Stimulated activated naive CD8-positive, alpha-beta T cell treated with anti-CD3 and anti-CD28 coated beads, Interleukin-15, amount 100 ng/mL, for 72 hours (primary cell): Measurements from ENCODE around the gene MGST2.
"Not testable (repeated sequence)": the region's sequence is repeated elsewhere in the genome, so short reads cannot be mapped to it uniquely, and the experiment has no call there.

Source experiments
- ATAC-seq: fragments of 150-1000 bp; cut with Tn5 transposase; 2 replicates; pipeline ENCODE4 v1.10.0; 2021; ENCODE audit warnings: mild to moderate bottlenecking, moderate library complexity
- DNase-seq, 2 donors: peaks; one replicate each; pipeline ENCODE4 v3.0.0; 2021 to 2022
- H3K27ac Mint-ChIP-seq, 2 donors: one replicate each; pipeline ENCODE4 v1.8.0; 2022; ENCODE audit warnings: mild to moderate bottlenecking in 2 of 2, mixed read lengths in 2 of 2, moderate library complexity in 2 of 2
- H3K27me3 Mint-ChIP-seq: one replicate; pipeline ENCODE4 v1.8.0; 2022; ENCODE audit warnings: mixed read lengths
- H3K4me1 Mint-ChIP-seq: one replicate; pipeline ENCODE4 v1.8.0; 2022; ENCODE audit warnings: mild to moderate bottlenecking, mixed read lengths
- H3K4me3 Mint-ChIP-seq, 2 donors: one replicate each; pipeline ENCODE4 v1.8.0; 2022; ENCODE audit warnings: mild to moderate bottlenecking in 2 of 2, mixed read lengths in 2 of 2, moderate library complexity in 1 of 2
- H3K9me3 Mint-ChIP-seq, 2 donors: one replicate each; pipeline ENCODE4 v1.8.0; 2022; ENCODE audit warnings: mixed read lengths in 2 of 2

The MGST2 gene

DNA sequence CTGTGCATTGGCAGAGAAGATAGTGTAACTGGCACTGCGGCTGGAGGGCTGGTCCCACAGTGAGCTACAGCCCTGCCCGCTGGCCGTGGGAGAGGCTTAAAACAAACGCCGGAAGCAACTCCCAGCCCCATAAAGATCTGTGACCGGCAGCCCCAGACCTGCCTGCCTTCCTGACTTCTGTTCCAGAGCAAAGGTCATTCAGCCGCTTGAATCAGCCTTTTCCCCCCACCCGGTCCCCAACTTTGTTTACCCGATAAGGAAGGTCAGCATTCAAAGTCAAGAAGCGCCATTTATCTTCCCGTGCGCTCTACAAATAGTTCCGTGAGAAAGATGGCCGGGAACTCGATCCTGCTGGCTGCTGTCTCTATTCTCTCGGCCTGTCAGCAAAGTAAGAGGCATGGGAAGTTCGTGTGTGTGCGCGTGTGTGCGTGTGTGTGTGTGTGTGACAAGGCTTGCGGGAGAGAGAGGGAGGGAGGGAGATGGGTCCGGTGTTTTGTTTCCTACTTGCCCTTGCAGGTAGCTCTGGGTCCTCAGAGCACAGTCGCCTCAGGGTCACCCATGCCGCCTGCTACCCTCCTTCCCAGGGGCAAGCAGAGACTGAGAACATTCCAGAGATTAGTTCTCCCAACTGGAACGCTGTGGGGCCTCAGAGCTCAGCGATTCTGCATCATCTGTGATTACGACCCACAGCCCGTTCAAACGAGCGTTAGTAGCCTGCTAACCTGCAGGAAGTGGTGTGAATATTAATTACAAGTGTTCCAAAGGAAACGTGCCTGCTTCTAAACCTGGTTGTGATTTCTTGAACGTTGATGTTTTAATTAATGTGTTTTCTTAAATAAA lies at the start of gene MGST2:
MGST2 (plus strand) TSS at position 130 of the 840 bp plus-strand sequence; CDS start at position 331, 201 bp downstream.
- H3K4me3 Mint-ChIP-seq = peak within 1 kb of the TSS; percentile 83 to 86
- ATAC-seq (peak; percentile 76), DNase-seq (peak in 1 of 2 donors; percentile 25)
- no peaks in the 10 kb centered on the region for H3K9me3 Mint-ChIP-seq
- H3K27ac Mint-ChIP-seq = peak within 1 kb of the TSS; percentile 71 to 89
- peaks cover 29% of the 10 kb centered on the region for H3K27me3 Mint-ChIP-seq
- peaks cover 29% of the 10 kb centered on the region for H3K4me1 Mint-ChIP-seq

DNA sequence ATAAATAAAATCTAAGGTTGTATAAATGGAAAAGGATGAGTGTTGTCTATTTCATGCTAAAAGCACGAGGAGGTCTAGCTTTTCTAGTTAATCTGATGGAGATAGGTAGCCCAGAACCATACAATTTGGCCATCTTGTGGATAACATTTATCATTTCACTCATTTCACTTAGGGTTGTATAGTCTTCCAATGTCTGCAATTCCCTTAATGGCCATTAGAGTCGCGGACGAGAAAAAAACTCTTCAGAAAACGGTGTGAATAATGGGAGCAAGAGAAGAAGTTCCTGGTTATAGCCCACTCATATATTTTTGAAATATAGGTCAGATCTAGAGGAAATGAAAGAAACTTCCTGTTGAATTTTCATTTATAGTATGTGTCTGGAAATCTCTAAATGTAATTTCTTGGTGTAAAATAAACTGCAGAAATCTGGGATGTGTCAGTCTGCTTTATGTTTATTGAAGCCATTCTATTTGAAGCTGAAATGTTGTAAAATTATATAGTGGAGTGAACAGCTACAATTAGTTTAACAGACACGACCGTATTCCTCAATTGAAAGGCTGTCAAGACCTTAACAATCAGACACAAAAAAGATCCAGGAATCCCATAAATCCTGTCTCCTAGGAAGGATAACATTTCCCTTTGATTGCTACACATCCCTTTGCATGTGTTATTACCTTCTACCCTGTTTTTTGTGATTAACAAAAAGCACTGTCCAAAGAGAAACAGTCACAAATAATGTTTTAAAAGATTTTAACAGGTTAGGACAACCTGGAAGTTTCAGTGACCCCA lies 47.7 kb upstream of the MGST2 start:
- Mint-ChIP-seq H3K4me1 (no peaks in the 10 kb centered on the region), H3K27me3 (peaks cover 2% of the 10 kb centered on the region), H3K4me3 (no peak overlapping the region), H3K9me3 (no peaks in the 10 kb centered on the region), H3K27ac (no peak overlapping the region)
- no peak for ATAC-seq
- no peak for DNase-seq

DNA sequence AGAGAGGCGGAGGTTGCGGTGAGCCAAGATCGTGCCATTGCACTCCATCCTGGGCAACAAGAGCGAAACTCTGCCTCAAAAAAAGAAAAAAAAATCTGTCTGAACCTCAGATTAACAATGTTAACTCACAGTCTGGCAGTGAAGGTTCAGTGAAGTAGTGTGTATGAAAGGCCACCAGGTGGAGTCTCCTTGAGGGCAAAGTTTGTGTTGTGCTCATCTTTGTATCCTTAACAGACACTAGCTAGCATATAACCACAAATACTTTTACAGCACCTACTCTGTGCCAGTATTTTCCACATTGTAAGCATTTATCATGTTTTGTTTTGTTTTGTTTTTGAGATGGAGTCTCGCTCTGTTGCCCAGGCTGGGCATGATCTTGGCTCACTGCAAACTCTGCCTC lies 46.0 kb upstream of the MGST2 start:
- H3K27ac Mint-ChIP-seq = no peak overlapping the region
- no peaks in the 10 kb centered on the region for H3K9me3 Mint-ChIP-seq
- no peaks in the 10 kb centered on the region for H3K4me1 Mint-ChIP-seq
- no peak overlapping the region for H3K4me3 Mint-ChIP-seq
- peaks cover 15% of the 10 kb centered on the region for H3K27me3 Mint-ChIP-seq
- no peak for DNase-seq
- peak; percentile 67 for ATAC-seq

DNA sequence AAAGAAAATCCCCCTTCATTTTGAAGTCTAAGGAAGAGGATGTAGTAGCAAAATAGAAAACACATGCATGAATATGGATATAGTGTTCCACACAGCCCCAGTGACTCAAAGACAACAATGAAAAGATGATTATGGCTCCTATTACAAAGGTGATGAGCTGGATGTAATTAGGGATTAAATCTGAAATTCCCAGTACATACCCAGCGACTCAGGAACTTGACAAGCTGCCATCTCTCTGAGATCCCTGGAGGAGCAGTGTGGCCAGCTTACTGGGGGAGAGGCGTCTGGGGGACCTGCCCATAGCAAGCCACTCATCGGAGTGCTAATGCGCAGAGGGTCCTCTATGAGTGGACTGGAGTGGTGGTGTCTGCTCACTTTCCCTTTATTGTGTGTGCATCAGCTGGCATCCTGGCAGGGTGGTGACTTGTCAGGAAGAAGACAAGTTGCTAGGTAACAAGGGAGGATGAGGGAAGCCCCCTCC lies 42.7 kb upstream of the MGST2 start:
- no peak for ATAC-seq
- DNase-seq = no peak
- H3K27me3 Mint-ChIP-seq = peaks cover 20% of the 10 kb centered on the region
- H3K27ac Mint-ChIP-seq = no peak overlapping the region
- H3K4me3 Mint-ChIP-seq = no peak overlapping the region
- H3K9me3 Mint-ChIP-seq = no peaks in the 10 kb centered on the region
- H3K4me1 Mint-ChIP-seq = no peaks in the 10 kb centered on the region

DNA sequence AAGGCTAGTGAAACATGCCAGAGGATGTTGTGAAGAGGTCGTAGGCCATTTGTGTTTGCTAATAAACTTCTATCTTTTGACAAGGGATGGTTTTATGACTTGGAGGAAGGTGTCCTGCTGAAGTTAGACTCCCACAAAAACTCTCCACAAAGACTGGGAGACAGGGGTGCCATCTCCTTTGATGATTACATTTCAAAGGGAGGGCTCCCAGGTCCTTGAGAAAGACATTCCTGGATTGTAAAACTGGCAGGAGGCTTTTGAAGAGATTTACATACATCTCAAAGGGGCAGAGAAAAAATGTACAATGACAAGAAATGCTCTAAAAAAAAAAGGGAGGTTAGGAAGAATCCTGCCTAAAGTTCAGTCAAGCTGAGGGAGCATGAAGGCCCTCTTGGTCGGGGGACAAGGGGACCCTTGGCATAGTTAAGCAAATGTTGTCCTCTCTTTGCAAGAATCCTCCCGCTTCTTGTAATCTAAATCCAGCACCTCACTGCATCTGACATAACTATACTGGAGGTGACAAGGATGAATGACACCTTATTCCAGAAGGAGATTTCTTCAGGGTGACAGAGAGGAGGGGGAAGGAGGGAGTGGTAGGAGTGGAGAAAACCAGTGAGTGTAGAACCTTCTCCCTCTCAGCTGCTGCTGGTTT lies 41.1 kb upstream of the MGST2 start:
- peaks cover 20% of the 10 kb centered on the region for H3K27me3 Mint-ChIP-seq
- no peak overlapping the region for H3K4me3 Mint-ChIP-seq
- no peak for ATAC-seq
- no peaks in the 10 kb centered on the region for H3K9me3 Mint-ChIP-seq
- peak overlapping the region in 1 of 2 donors; percentile 30 for H3K27ac Mint-ChIP-seq
- no peak for DNase-seq
- H3K4me1 Mint-ChIP-seq = no peaks in the 10 kb centered on the region

DNA sequence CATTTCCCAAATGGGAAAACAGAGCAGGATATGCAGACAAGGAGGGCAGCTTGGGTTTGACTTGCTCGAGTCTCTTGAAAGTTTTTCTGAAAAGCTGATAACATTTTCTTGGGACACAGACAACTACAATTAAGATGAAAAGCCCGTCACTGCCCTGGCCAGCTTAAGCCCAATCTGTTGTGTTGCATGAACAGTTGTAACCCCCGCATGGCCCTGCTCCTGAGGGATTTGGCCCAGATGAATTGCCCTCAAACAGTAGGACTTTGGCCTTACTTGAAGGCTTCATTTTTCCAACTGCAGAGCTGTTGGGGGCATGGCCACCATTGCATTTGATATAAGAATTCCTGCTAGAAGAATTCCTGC lies 40.5 kb upstream of the MGST2 start:
- Mint-ChIP-seq H3K27me3 (peaks cover 20% of the 10 kb centered on the region), H3K4me1 (no peaks in the 10 kb centered on the region), H3K4me3 (no peak overlapping the region), H3K27ac (no peak overlapping the region), H3K9me3 (no peaks in the 10 kb centered on the region)
- no peak for DNase-seq
- ATAC-seq = no peak

DNA sequence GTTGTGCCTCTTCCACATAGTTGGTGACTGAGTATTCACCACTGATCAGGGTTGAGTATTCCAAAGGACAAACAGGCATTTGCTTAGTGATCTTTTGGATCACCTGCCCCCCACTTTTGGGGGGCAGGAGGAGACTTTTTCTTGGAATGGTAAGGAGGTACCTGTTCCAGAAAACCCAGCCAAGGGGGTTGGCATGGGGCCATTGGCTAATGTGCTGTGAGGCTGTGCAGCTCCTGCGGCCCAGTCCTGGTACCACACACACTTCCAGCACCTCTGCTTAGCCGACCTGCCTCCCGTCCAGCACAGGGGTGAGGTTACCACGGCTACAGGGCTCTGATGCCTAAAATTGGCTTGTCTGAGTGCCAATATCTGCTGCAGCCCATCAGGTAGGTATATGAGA lies 40.1 kb upstream of the MGST2 start:
- Mint-ChIP-seq H3K4me3 (no peak overlapping the region), H3K27me3 (peaks cover 21% of the 10 kb centered on the region), H3K27ac (no peak overlapping the region), H3K4me1 (no peaks in the 10 kb centered on the region), H3K9me3 (no peaks in the 10 kb centered on the region)
- DNase-seq = no peak
- no peak for ATAC-seq

DNA sequence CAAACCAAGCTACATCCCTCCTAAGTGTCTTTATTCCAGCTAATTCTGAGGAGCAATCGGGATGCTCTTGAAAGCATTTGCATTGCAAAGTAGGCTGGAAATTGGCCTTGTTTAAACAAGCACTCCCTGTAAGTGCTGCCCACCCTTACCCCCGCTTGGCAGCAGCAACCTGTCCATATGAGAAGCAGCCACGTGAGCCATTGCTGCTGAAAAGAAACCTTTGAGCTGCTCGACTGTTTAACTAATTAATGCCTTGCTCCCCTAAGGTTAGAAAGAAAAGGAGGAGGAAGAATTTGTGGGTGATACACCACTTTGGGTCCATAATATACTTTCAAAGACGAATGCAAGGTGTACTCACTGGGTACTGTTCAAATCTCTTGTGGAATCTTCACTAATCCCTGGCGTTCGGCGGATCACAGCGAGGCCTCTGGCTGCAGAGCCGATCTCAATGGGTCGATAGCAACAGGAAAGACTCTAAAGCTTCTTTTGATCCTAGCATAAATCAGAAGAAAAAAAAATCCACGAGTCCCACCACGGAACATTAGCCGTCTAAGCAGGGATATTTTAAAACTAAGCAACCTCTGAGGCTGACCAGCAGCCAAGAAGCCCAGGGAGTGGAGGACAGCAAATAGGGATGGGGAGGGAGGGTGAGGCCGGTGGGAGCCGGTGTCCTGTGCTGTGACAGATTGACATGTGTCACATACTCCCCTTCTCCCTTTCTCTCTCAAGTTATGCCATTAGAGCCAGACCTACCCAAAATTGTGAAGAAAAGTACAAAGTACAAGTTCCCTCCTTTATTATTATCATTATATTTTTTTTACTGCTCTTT lies 37.2 kb upstream of the MGST2 start:
- Mint-ChIP-seq H3K27me3 (peaks cover 27% of the 10 kb centered on the region), H3K4me3 (no peak overlapping the region), H3K27ac (no peak overlapping the region), H3K4me1 (no peaks in the 10 kb centered on the region), H3K9me3 (no peaks in the 10 kb centered on the region)
- no peak for ATAC-seq
- no peak for DNase-seq

DNA sequence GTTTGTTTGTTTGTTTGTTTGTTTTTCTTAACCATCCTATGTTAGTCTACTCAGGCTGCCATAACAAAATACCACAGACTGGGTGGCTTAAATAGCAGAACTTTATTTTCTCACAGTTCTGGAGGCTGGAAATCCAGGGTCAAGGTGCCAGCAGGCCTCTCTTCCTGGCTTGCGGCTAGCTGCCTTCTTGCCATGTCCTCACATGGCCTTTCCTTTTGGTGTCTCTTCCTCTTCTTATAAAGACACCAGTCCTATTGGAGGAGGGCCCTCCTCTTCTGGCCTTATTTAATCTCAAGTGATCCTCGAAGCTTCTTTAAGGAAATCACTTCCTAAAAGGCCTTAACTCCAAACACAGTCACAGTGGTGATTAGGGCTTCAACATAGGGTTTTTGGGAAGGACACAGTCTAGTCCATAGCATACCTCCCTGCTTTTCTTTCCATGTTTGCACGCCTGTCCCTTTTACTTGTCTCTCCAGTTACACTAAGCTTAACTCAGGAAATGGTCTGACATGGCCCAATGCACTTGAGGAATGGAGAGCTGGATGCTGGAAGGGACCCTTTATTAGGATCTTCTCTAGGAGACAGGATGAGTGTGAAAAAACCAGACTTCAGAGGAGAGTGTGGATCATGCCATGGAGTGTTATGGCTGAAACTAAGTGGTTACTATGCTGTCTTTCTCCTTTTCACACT lies 36.0 kb upstream of the MGST2 start:
- no peak overlapping the region for H3K27ac Mint-ChIP-seq
- no peak overlapping the region for H3K4me3 Mint-ChIP-seq
- H3K4me1 Mint-ChIP-seq = no peaks in the 10 kb centered on the region
- ATAC-seq (no peak), DNase-seq (no peak)
- no peaks in the 10 kb centered on the region for H3K9me3 Mint-ChIP-seq
- peaks cover 30% of the 10 kb centered on the region for H3K27me3 Mint-ChIP-seq

DNA sequence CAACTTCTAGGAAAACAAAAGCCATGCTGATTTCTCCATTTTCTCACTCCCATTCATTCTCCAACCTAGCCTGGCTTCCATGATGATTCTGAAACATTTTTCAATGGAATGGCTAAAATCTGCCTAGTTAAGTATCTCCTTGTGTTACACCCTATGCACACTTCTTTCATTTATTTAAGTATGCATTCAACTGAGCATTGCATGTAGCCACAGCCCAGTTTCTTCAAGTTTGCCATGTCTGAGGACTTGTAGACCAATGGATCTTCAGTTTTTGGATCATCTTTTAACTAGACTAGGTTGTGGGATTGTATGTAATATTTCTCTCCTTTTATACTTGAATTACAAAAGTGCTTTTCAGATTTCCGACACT lies 35.5 kb upstream of the MGST2 start:
- DNase-seq (no peak), ATAC-seq (no peak)
- H3K27ac Mint-ChIP-seq = no peak overlapping the region
- no peaks in the 10 kb centered on the region for H3K4me1 Mint-ChIP-seq
- H3K4me3 Mint-ChIP-seq = no peak overlapping the region
- H3K9me3 Mint-ChIP-seq = no peaks in the 10 kb centered on the region
- peaks cover 25% of the 10 kb centered on the region for H3K27me3 Mint-ChIP-seq

DNA sequence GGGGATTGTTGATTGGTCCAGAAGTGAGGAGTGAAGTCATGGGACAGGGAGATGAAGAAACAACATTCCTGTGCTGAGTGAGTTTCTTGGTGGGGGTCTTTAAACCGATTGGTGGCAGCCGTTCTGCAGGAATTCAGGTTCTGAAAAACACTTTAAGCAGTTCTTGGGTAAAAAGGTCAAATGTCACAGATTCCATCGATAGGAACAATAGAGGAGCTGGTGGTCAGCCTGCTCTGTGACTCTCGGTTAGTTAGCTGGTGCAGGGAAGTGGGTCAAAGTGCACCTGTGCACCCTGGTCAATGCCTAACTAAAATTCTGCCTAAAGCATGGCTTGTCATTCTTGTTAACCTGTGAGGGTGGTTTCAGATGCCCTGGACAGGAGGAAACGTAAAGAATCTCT lies 34.6 kb upstream of the MGST2 start:
- ATAC-seq = no peak
- Mint-ChIP-seq H3K4me3 (no peak overlapping the region), H3K4me1 (no peaks in the 10 kb centered on the region), H3K27ac (no peak overlapping the region), H3K9me3 (no peaks in the 10 kb centered on the region), H3K27me3 (peaks cover 24% of the 10 kb centered on the region)
- no peak for DNase-seq

DNA sequence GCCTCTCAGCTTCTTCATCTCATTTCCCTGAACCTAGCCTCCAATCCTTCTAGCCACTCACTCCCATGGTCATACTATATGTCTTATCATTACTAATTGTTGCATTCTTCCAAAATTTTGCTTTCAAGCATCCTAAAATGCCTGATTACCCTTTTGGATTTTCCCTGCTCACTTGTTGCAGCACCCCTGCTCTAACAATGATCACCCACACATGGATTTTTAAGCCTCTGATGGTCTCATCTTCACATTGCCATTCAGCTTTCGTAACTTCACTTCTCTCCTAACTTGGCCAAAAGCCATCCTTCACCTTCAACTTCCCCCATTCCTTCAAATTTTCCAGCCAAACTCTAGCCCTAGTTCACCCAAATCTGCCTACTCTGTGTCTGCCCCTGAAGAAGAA lies 33.8 kb upstream of the MGST2 start:
- no peak for DNase-seq
- H3K4me1 Mint-ChIP-seq = no peaks in the 10 kb centered on the region
- H3K9me3 Mint-ChIP-seq = no peaks in the 10 kb centered on the region
- H3K27ac Mint-ChIP-seq = no peak overlapping the region
- no peak for ATAC-seq
- peaks cover 24% of the 10 kb centered on the region for H3K27me3 Mint-ChIP-seq
- no peak overlapping the region for H3K4me3 Mint-ChIP-seq

DNA sequence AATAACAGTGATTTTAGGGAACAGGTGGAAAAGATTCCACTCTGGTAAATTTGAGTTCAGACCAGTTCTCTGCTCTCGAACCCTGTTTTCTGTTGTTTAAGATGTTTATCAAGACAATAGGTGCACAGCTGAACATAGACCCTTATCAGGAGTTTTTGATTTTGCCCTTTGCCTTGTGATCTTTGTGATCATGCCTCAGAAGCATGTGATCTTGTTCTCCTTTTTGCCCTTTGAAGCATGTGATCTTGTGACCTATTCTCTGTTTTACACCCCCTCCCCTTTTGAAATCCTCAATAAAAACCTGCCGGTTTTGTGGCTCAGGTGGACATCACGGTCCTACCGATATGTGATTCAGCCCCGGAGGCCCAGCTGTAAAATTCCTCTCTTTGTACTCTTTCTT lies 32.9 kb upstream of the MGST2 start:
- not testable (repeated sequence) for ATAC-seq, H3K27ac Mint-ChIP-seq, H3K4me3 Mint-ChIP-seq, H3K4me1 Mint-ChIP-seq, DNase-seq, H3K9me3 Mint-ChIP-seq
- H3K27me3 Mint-ChIP-seq = peaks cover 24% of the 10 kb centered on the region

DNA sequence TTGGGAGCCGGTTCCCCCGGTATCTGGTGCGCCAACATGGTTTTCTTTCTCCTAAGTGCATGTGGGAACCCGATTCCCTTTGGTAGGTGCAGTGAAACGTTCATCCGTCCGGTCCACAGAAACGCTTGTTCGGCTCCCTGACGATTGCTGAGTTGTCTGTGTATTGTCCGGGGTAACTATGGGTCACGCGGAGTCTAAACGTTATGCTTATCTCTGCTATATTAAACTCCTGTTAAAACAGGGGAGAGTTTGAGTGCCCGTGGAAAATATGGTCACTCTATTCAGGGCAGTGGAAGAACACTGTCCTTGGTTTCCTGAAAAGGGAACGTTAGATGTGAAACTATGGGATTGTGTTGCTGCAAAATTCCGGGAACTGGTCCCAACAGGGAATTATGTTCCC lies 32.4 kb upstream of the MGST2 start:
- H3K27ac Mint-ChIP-seq = no peak overlapping the region
- no peak for ATAC-seq
- DNase-seq = no peak
- no peak overlapping the region for H3K4me3 Mint-ChIP-seq
- H3K9me3 Mint-ChIP-seq = no peaks in the 10 kb centered on the region
- no peaks in the 10 kb centered on the region for H3K4me1 Mint-ChIP-seq
- peaks cover 24% of the 10 kb centered on the region for H3K27me3 Mint-ChIP-seq

DNA sequence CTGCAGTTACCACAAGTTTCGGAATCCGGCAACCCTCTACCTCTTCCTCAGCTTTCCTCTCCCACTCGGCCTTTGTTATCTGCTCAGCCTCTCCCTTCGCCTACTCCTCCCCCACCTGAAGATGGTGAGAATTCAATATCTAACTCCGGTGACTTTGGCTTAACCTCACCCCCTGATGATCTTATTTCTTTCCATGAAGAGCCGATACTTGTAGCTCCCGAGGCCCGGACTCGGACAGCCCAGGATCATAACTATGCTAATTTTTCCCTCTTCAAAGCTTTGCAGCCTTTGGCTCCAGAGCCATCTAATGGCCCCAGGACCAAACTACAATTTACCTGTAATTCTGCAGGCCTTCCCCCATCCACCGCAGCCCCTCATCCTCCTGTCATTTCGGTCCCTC lies 32.0 kb upstream of the MGST2 start:
- Mint-ChIP-seq H3K4me3 (no peak overlapping the region), H3K4me1 (no peaks in the 10 kb centered on the region), H3K27me3 (peaks cover 24% of the 10 kb centered on the region), H3K27ac (no peak overlapping the region), H3K9me3 (peaks cover 2 to 4% of the 10 kb centered on the region in 2 donors)
- no peak for DNase-seq
- no peak for ATAC-seq
